Omental fat pad (tissue), 4 donors: ENCODE data around the gene XPO5. TPM values are rescaled to one million over a fixed set of nuclear protein-coding genes. Genes with fewer than 3 reads are reported as not detected.

ENCODE experiments used
- ATAC-seq: fragments of 150-250 bp; one replicate; pipeline ENCODE4 v1.9.1; 2016; ENCODE audit warnings: mild to moderate bottlenecking, moderate library complexity; ENCODE audit not compliant: low FRiP score
- DNase-seq: peaks from one replicate; pipeline ENCODE4 v3.0.0-alpha.2; 2019; ENCODE audit warnings: low spot score
- total RNA-seq, 4 donors: library from RNA; depleted of rRNA; stranded (reverse); fragments of >200 nt; gene quantifications; one replicate each; pipeline ENCODE4 v1.1.0, GENCODE V29; 2016
- TF ChIP-seq, protein P1 (sequence below), 3 donors: fragments of 450-650 bp; IDR thresholded peaks; one replicate each; pipeline ENCODE4 v1.5.1; 2016 to 2017; ENCODE audit warnings: antibody characterized with exemption in 3 of 3, mild to moderate bottlenecking in 3 of 3, moderate library complexity in 2 of 3

Gene XPO5
- total RNA-seq, 4 donors from 2014 or later = 16.1 to 138 (median 21.9) TPM

- TF ChIP-seq, protein P1, sequence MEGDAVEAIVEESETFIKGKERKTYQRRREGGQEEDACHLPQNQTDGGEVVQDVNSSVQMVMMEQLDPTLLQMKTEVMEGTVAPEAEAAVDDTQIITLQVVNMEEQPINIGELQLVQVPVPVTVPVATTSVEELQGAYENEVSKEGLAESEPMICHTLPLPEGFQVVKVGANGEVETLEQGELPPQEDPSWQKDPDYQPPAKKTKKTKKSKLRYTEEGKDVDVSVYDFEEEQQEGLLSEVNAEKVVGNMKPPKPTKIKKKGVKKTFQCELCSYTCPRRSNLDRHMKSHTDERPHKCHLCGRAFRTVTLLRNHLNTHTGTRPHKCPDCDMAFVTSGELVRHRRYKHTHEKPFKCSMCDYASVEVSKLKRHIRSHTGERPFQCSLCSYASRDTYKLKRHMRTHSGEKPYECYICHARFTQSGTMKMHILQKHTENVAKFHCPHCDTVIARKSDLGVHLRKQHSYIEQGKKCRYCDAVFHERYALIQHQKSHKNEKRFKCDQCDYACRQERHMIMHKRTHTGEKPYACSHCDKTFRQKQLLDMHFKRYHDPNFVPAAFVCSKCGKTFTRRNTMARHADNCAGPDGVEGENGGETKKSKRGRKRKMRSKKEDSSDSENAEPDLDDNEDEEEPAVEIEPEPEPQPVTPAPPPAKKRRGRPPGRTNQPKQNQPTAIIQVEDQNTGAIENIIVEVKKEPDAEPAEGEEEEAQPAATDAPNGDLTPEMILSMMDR (IDR thresholded peaks at IDR 0.05) = no peak
- DNase-seq (no peak), ATAC-seq (no peak)
Measured at GRCh38 chr6:43532201-43532600, 43.6 kb downstream of the XPO5 start.

DNA sequence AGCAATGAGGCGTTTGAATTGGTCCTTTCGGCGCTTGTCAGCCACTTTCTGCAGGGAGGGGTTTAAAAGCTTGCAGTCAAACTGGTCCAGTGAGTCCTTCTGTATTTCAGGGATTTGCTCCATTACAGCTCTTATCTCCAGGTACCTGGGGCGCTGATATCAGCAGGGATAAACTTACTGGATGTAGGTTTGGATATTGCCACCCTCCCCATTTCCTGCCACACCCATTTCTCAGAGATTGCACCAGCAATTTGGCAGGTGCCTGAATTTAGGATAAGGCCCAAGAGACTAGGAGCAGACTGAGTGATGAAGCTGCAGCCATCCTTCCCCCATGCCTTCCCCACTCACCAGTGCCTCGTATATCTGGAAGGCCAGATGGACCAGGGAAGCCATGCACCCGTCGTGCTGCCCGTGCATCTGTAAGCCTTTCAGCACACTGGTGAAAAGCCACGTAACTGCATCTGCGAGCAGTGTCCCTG is 51.3 kb downstream of the XPO5 start:
- TF ChIP-seq, protein P1 (IDR thresholded peaks at IDR 0.05) = no peak
- ATAC-seq (no peak), DNase-seq (no peak)

GRCh38 chr6:43523284-43523683 is 52.6 kb downstream of the XPO5 start:
- DNase-seq (no peak), ATAC-seq (no peak)
- TF ChIP-seq, protein P1 (IDR thresholded peaks at IDR 0.05) = no peak

DNA sequence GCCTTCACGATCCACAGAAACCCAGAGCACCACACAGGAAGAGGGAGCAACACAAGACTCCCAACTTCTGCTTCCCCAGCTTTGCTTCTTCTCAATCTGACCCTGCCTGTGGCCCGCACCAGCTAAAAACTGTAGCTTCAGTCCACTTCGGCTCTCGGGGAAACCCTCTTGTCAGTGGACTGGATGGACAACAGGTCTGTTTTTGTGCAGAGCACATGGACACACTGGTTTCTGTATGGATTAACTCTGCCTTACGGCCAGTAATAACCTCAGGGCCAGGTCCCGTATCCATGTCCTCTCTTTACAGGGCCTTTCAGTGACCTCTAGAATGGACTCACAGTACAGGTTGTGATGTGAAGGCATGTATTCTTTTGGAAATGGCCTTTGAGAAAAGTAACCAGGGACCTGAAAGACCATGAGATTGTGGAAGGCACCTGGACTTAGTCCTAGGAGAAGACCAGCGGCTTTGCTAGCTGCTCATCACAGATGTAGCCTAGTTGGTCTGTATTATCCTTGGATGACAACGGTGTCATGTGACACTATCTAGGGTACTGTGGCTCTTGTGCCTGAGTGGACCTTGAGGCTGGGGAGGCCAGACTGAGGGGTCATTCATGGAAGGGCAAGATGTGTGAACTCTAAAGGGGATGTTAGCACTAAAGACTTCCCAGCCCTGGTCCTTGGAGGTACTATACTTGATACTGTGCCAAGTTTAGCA is 53.1 kb downstream of the XPO5 start:
- TF ChIP-seq, protein P1 (IDR thresholded peaks at IDR 0.05) = no peak
- ATAC-seq (no peak), DNase-seq (no peak)

DNA sequence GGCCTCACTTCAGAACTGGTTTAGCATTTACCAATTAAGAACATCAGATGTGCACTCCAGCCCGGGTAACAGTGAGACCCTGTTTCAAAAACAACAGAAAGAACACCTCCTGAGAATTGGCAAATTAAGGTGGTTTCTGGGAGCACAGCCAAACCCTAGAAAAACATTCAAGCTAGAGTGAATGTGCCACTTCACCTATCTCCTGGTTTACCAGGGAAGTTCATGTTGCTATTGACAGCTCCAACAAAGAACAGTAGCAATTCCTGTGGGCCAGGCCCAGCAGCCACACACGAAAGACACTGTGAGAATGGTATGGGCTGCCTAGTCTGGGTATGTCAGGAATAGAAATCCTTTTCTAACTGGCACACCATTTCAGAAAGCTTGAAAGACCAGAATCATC is 54.0 kb downstream of the XPO5 start:
- no peak for DNase-seq
- no peak for ATAC-seq
- TF ChIP-seq, protein P1 (IDR thresholded peaks at IDR 0.05) = no peak

GRCh38 chr6:43520097-43520496 is 55.7 kb downstream of the XPO5 start:
- TF ChIP-seq, protein P1 (IDR thresholded peaks at IDR 0.05) = no peak
- DNase-seq (no peak), ATAC-seq (no peak)
